Stimulated activated CD8-positive, alpha-beta memory T cell treated with anti-CD3 and anti-CD28 coated beads, Interleukin-12 subunit alpha, Interleukin-12 subunit beta, amount 100 ng/mL, for 4 hours (primary cell): Measurements from ENCODE around the gene CDKN2AIPNL.
A peak's percentile ranks its signal among the peaks of the same experiment; 100 is the strongest.
"Not testable (repeated sequence)": the region's sequence is repeated elsewhere in the genome, so short reads cannot be mapped to it uniquely, and the experiment has no call there.

Source experiments
- DNase-seq: peaks from one replicate; pipeline ENCODE4 v3.0.0-alpha.2; 2020; ENCODE audit warnings: low read depth

Gene CDKN2AIPNL

GRCh38 chr5:134397196-134397595 lies 14.5 kb downstream of the CDKN2AIPNL start:
- DNase-seq: no peak

DNA sequence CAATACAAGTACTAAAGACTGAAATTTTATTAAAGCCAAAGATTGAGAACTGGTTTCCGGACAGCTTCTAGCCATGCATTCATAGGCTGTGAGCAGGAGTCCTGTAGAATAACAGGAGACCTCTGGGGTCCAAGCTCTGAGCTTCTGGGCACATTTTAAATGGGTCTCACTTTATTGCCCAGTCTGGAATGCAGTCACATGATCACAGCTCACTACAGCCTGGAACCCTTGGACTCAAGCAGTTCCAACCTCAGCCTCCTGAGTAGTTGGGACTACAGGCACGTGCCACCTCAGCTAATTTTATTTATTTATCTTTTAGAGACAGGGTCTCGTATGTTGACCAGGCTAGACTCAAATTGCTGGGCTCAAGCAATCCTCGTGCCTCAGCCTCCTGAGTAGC lies 15.4 kb downstream of the CDKN2AIPNL start:
- DNase-seq: no peak

- no peak for DNase-seq
Observed at GRCh38 chr5:134394932-134395331, 16.7 kb downstream of the CDKN2AIPNL start.

- DNase-seq: no peak
Observed at GRCh38 chr5:134392301-134392700, 19.4 kb downstream of the CDKN2AIPNL start.

- no peak for DNase-seq
Observed at GRCh38 chr5:134387443-134387842, 24.2 kb downstream of the CDKN2AIPNL start.

DNA sequence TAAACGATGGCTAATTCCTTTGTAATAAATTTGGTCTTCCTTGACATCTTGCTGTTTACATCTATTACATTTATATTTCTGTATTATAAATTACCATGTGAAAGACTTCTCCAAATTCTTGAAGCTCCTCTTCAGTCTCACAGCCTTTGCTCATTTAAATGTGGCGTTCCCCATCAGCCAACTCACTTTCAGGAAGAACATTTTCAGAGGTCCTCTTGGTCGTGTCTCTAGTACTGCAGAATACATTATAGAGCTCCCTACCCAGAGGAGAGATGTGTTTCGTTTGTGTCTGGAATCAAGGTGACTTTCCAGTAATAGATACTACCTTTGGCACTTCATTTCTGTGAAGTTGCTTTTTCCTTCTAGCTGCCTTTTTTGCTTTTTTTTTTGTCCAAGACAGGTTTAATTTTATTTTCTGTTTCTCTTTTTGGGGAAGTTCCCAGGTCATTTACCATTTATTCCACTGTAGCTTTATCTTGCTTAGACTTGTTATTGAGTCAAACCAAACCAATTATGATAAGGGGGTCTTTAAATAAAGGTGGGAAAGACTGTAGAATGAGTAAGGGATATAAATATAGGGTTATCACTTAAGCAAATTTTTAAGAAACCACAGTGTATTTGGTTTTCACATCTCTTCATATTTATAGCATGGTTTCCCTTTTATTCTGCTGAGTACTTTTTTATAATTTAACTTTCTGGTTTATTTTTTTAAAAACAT lies 27.5 kb downstream of the CDKN2AIPNL start:
- DNase-seq: no peak

DNA sequence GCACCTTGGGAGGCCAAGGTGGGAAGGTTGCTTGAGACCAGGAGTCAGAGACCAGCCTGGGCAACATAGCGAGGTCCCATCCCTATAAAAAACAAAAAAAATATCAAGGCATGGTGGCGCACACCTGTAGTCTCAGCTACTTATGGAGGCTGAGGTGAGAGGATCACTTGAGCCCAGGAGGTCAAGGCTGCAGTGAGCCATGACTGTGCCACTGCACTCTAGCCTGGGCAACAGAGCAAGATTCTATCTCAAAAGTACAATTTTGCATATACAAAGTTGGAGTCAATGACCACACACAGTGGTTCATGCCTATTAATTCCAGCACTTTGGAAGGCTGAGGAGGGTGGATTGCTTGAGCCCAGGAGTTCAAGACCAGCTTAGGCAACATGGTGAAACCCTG lies 29.5 kb downstream of the CDKN2AIPNL start:
- DNase-seq: not testable (repeated sequence)

DNA sequence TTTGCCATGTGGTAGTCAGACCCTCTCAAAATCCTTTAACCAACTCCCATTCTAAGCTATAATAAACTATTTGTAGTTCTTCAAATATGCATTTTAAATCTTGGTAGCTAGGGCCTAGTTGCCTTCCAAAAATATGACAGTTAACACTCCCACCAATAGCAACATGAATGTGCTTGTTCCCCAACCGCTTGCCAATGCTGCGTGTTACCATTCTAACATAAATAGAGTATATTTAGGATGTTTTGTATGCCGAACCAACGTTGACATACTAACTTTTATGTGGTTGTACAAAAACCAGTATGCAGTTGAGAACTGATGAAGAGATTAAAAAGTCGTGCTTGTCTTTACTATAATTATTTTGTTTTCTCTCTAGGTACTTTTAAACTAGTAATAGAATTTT lies 31.3 kb downstream of the CDKN2AIPNL start:
- DNase-seq: no peak

- DNase-seq: no peak
Observed at GRCh38 chr5:134374232-134374631, 37.4 kb downstream of the CDKN2AIPNL start.

- DNase-seq: not testable (repeated sequence)
Observed at GRCh38 chr5:134373633-134374032, 38.0 kb downstream of the CDKN2AIPNL start.

- peak; percentile 13 for DNase-seq
Observed at GRCh38 chr5:134371834-134372340, 39.8 kb downstream of the CDKN2AIPNL start.

GRCh38 chr5:134370871-134371833 lies 40.5 kb downstream of the CDKN2AIPNL start, which contains the start of gene UBE2B:
Gene UBE2B, plus strand, starts transcription at chr5:134371569. Its CDS starts 27 bp downstream, at chr5:134371596.
- peak; percentile 93 for DNase-seq

DNA sequence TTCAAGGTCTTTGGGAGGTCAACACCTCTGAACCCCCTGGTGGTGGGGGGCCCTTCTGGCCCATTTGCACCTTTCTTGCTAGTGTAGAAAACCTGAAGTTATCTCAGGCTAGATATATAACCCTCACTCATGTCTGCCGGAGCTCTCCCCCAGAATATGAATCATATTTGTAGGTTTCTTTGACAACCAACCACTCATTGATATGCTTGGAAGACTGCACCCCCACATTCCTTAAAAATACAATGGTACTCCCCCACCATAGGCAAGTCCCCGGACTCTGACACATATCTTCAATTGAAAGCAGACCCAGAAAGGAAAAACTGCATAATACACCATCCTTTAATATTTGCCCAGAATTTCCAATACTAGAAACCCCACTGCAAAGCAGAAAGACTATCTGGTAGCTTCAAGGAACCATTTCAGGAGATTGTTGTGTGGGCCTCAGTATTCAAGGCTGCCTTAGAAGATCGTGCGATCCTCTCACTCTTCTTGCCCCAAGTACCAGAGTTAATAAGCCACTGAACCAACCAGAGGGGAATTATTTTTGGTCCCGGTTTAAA lies 41.3 kb downstream of the CDKN2AIPNL start:
- DNase-seq: no peak

GRCh38 chr5:134365604-134366003 lies 46.1 kb downstream of the CDKN2AIPNL start:
- DNase-seq: no peak

DNA sequence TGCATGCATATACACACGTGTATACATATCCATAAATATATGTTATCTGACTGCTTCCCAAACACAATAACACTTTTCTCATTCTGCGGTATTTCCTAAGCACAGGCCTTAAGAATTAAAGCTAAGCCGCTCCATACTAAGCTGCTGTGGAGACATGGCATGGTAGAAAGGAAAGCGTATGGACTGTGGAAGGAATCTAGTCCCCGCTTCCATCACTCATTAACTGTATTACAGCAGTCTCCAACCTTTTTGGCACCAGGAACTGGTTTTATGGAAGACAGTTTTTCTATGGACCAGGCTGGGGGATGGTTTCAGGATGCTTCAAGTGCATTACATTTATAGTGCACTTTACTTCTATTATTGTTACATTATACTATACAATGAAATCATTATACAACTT lies 56.0 kb downstream of the CDKN2AIPNL start:
- DNase-seq: no peak
